Breast epithelium (tissue), 4 donors: Measurements from ENCODE around the gene BARX2. TPM values are rescaled to one million over a fixed set of nuclear protein-coding genes. Genes with fewer than 3 reads are reported as not detected.

Experiments used
- DNase-seq, 2 donors: peaks; one replicate each; pipeline ENCODE4 v3.0.0-alpha.2; 2019; ENCODE audit warnings: low spot score in 2 of 2
- H3K27ac ChIP-seq, 2 donors: fragments of 200-600 bp; sonication (generic) in 1 of 2; one replicate each; pipeline ENCODE4 v1.5.1; 2016 to 2019; ENCODE audit warnings: mild to moderate bottlenecking in 1 of 2
- H3K27me3 ChIP-seq, 2 donors: fragments of 200-600 bp; sonication (generic) in 1 of 2; one replicate each; pipeline versions ENCODE4 v1.5.1 to v1.6.0; 2017 to 2019; ENCODE audit warnings: control low read depth in 1 of 2, mild to moderate bottlenecking in 1 of 2
- H3K36me3 ChIP-seq: fragments of 200-600 bp; one replicate; pipeline ENCODE4 v1.5.1; 2019
- H3K4me1 ChIP-seq, 2 donors: fragments of 200-600 bp; sonication (generic); one replicate each; pipeline ENCODE4 v1.5.1; 2016 to 2019; ENCODE audit warnings: control low read depth in 1 of 2
- H3K4me3 ChIP-seq, 3 donors: fragments of 200-600 bp; sonication (generic); 1 replicate in 2 of 3; 2 replicates in 1 of 3; pipeline ENCODE4 v1.5.1; 2016 to 2019; ENCODE audit warnings: mild to moderate bottlenecking in 3 of 3, moderate library complexity in 2 of 3
- H3K9me3 ChIP-seq, 2 donors: fragments of 200-600 bp; sonication (generic) in 1 of 2; one replicate each; pipeline ENCODE4 v1.5.1; 2016 to 2019; ENCODE audit warnings: control low read depth in 1 of 2
- POLR2A ChIP-seq: fragments of 450-650 bp; IDR thresholded peaks from one replicate; pipeline ENCODE4 v1.6.1; 2016; ENCODE audit warnings: antibody characterized with exemption, mild to moderate bottlenecking, moderate library complexity
- POLR2AphosphoS5 ChIP-seq, 3 donors: sonication (generic); formaldehyde crosslinking; IDR thresholded peaks; one replicate each; pipeline ENCODE4 v1.6.1; 2017; ENCODE audit warnings: antibody characterized with exemption in 3 of 3
- intact Hi-C: fragments of 100-400 bp; cut with DNase I; formaldehyde crosslinking; loops from one replicate; pipeline ENCODE4 v1.15.1; 2023; ENCODE audit warnings: low total_unique reads
- total RNA-seq, 3 donors: library from RNA; depleted of rRNA; stranded (reverse); fragments of >200 nt; gene quantifications; one replicate each; pipeline ENCODE4 v1.1.0, GENCODE V29; 2016
- TF ChIP-seq, protein P1 (sequence below), 3 donors: fragments of 450-650 bp; IDR thresholded peaks; one replicate each; pipeline ENCODE4 v1.5.1; 2016 to 2017; ENCODE audit warnings: antibody characterized with exemption in 3 of 3, mild to moderate bottlenecking in 3 of 3, moderate library complexity in 3 of 3

Gene BARX2
- total RNA-seq, 3 donors from 2014 or later, result 8.2 to 19.5 TPM; not detected in 1

DNA sequence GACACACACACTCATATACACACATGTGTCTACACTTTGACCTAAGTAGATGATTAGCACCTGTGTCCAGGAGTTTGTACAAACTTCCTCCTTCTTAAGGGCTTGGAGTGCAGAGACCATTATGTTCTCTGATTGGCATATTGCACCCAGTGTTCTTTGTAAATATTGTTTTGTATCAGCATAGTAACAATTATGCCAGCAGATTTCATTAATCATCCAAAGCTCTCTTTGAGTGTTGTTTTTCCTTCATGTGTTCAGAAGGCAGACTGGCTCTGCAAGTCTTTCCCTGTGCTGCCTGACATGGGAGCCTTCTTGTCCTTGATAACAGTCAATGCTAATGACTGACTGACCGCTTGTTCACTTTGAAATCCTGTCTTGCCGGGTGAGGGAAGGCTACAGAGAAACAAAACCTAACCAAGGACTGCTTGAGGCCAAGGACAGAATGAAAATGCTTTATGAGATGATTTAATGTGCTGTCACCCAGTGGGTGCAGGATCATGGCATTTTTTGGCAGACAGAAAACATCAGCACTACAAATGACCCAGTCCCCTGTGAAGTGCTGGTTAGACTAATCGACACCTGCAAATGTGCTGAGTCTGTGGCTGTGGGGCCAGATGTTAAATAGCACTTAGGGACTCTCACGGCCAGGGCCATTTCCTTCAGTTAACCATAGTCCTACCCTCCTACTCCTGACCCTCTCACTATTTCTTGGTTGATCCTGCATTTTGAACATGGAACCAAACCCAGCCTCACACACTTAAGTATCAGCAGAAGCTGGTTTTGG lies 6.6 kb upstream of the BARX2 start:
- Histone ChIP-seq H3K27ac (peak overlapping the region; percentile 57 to 59), H3K9me3 (no peaks in the 10 kb centered on the region), H3K4me1 (peaks cover 0 to 4% of the 10 kb centered on the region in 2 donors), H3K4me3 (no peak overlapping the region), H3K27me3 (peaks cover 0 to 30% of the 10 kb centered on the region in 2 donors), H3K36me3 (no peaks in the 10 kb centered on the region)
- intact Hi-C loops, result loop anchor here (5.0 kb wide), 1 partner anchor 383 kb away; no protein-coding TSS in a partner anchor
- DNase-seq, result no peak
- TF ChIP-seq POLR2AphosphoS5 (IDR thresholded peaks at IDR 0.05) (no peak), POLR2A (no peak)
- TF ChIP-seq, protein P1, sequence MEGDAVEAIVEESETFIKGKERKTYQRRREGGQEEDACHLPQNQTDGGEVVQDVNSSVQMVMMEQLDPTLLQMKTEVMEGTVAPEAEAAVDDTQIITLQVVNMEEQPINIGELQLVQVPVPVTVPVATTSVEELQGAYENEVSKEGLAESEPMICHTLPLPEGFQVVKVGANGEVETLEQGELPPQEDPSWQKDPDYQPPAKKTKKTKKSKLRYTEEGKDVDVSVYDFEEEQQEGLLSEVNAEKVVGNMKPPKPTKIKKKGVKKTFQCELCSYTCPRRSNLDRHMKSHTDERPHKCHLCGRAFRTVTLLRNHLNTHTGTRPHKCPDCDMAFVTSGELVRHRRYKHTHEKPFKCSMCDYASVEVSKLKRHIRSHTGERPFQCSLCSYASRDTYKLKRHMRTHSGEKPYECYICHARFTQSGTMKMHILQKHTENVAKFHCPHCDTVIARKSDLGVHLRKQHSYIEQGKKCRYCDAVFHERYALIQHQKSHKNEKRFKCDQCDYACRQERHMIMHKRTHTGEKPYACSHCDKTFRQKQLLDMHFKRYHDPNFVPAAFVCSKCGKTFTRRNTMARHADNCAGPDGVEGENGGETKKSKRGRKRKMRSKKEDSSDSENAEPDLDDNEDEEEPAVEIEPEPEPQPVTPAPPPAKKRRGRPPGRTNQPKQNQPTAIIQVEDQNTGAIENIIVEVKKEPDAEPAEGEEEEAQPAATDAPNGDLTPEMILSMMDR (IDR thresholded peaks at IDR 0.05), result no peak

DNA sequence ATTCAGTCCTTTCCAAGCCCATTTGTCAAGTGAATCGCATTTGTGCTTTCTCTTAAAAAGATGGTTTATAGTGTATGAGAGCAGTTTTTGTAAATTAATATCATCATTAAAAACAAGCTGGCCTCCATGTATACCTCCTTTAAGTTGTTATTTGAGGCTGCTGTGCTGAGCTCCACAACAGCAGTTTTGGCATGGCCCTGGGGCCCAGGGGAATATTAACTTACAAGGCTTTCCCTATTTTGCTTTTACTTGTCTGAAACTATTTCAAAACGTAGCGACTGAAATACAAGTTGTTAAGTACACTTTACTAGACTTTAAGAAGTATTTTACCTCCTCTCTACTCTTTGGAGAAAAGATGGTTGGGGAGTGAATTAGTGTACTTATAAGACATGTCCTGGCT lies 4.9 kb upstream of the BARX2 start:
- H3K9me3 ChIP-seq, result no peaks in the 10 kb centered on the region
- H3K4me1 ChIP-seq, result peaks cover 0 to 6% of the 10 kb centered on the region in 2 donors
- peaks cover 0 to 45% of the 10 kb centered on the region in 2 donors for H3K27me3 ChIP-seq
- DNase-seq, result no peak
- TF ChIP-seq, protein P1 (IDR thresholded peaks at IDR 0.05), result no peak
- H3K27ac ChIP-seq, result no peak overlapping the region
- H3K4me3 ChIP-seq, result no peak overlapping the region
- no peaks in the 10 kb centered on the region for H3K36me3 ChIP-seq
- intact Hi-C loops, result loop anchor here (10.0 kb wide), 1 partner anchor 334 kb away; no protein-coding TSS in a partner anchor

DNA sequence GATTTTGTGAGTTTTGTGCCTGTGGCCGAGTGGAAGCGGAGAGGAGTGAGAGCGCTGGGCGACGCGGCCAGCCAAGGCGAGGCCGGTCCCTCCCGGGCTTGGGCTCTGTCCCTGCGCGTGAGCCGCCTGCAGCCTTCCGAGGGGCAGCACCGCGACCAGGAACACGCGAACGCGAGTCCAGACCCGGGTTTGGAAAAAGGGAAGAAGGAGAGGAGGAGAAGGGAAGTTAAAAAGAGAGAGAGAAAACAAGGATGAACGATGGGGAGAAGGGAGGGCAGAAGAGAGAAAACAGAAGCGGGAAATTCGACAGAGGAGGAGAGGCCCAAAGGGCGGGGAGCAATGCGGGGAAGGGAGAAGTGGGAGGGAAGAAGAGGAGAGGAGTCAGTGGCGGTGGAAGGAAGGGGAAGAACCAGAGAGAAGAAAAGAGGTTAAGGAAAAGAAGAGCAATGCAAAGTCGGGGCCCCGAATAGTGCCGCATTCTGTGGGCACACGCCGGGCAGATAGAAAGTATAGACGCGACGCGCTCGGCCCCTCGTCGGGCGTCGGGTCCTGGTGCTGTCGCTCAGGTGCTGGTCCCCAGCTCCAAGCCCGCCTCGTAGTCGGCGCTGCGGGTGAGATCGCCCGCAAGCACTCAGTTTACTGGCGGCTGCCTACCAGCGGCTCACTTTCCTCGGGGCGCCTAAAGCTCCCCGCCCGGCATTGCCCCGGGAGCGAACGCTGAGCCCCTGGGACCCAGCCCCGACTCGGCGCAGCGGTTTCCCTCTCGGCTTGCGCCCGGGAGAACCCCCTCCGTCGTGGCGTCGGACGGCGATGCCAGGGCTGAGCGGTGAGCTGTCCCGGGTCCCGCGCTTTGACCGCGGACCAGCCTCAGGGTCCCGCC lies 2.8 kb upstream of the BARX2 start:
- peak overlapping the region; percentile 28 to 69 (median 56) for H3K4me3 ChIP-seq
- DNase-seq, result no peak
- no peaks in the 10 kb centered on the region for H3K36me3 ChIP-seq
- H3K4me1 ChIP-seq, result peaks cover 0 to 6% of the 10 kb centered on the region in 2 donors
- intact Hi-C loops, result loop anchor here (10.0 kb wide), 1 partner anchor 332 kb away; no protein-coding TSS in a partner anchor
- TF ChIP-seq POLR2A (no peak), POLR2AphosphoS5 (IDR thresholded peaks at IDR 0.05) (no peak)
- TF ChIP-seq, protein P1 (IDR thresholded peaks at IDR 0.05), result no peak
- peak overlapping the region in 1 of 2 donors; percentile 91 for H3K27ac ChIP-seq
- peaks cover 0 to 55% of the 10 kb centered on the region in 2 donors for H3K27me3 ChIP-seq
- H3K9me3 ChIP-seq, result no peaks in the 10 kb centered on the region

DNA sequence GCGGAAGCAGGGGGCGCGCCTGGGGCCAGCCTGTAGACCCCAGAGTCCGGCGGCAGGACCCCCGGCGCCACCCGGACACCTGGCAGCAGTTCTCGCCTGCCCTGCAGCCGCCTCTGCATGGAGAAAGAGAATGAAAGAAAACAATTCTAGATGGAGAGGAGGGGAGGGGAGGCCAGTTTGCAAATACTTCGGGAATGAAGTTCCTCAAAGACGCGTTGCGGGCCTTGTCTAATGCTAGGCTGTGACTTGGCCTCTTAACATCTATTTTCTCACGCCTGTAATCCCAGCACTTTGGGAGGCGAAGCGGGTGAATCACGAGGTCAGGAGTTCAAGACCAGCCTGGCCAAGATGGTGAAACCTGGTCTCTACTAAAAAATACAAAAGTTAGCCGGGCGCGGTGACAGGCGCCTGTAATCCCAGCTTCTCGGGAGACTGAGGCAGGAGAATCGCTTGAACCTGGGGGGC lies 2.1 kb upstream of the BARX2 start:
- Histone ChIP-seq H3K9me3 (no peaks in the 10 kb centered on the region), H3K27ac (peak overlapping the region in 1 of 2 donors; percentile 91), H3K4me1 (peaks cover 0 to 6% of the 10 kb centered on the region in 2 donors), H3K36me3 (no peaks in the 10 kb centered on the region), H3K4me3 (peak overlapping the region; percentile 28 to 69 (median 56)), H3K27me3 (peaks cover 0 to 55% of the 10 kb centered on the region in 2 donors)
- DNase-seq, result no peak
- intact Hi-C loops, result loop anchor here (10.0 kb wide), 1 partner anchor 331 kb away; no protein-coding TSS in a partner anchor
- TF ChIP-seq, protein P1 (IDR thresholded peaks at IDR 0.05), result no peak
- TF ChIP-seq POLR2A (no peak), POLR2AphosphoS5 (IDR thresholded peaks at IDR 0.05) (no peak)
